Ecto neural progenitor cell (in vitro differentiated cells): Measurements from ENCODE around the gene ZNF429.
"Not testable (repeated sequence)": the region's sequence is repeated elsewhere in the genome, so short reads cannot be mapped to it uniquely, and the experiment has no call there.

Experiments
- DNase-seq: peaks from one replicate; pipeline ENCODE4 v3.0.0-alpha.2; 2018; ENCODE audit warnings: low spot score

ZNF429 gene

GRCh38 chr19:21519488-21519887, 14.1 kb downstream of the ZNF429 start:
- no peak for DNase-seq

- no peak for DNase-seq
Measured at GRCh38 chr19:21532904-21533303, 27.5 kb downstream of the ZNF429 start.

GRCh38 chr19:21536741-21537290, 31.4 kb downstream of the ZNF429 start:
- not testable (repeated sequence) for DNase-seq

GRCh38 chr19:21559444-21559843, 54.0 kb downstream of the ZNF429 start:
- no peak for DNase-seq

- DNase-seq, result no peak
Measured at GRCh38 chr19:21564406-21564805, 59.0 kb downstream of the ZNF429 start.

GRCh38 chr19:21566073-21566472, 60.7 kb downstream of the ZNF429 start:
- DNase-seq, result no peak

GRCh38 chr19:21567806-21568205, 62.4 kb downstream of the ZNF429 start:
- not testable (repeated sequence) for DNase-seq

GRCh38 chr19:21568816-21569493, 63.6 kb downstream of the ZNF429 start:
- DNase-seq, result no peak

- no peak for DNase-seq
Measured at GRCh38 chr19:21569494-21569865, 64.1 kb downstream of the ZNF429 start.

GRCh38 chr19:21571316-21571715, 65.9 kb downstream of the ZNF429 start:
- no peak for DNase-seq

- no peak for DNase-seq
Measured at GRCh38 chr19:21574607-21575006, 69.2 kb downstream of the ZNF429 start.

- DNase-seq, result no peak
Measured at GRCh38 chr19:21576481-21576880, 71.1 kb downstream of the ZNF429 start.

- no peak for DNase-seq
Measured at GRCh38 chr19:21580101-21580500, 74.7 kb downstream of the ZNF429 start.

- no peak for DNase-seq
Measured at GRCh38 chr19:21580818-21581217, 75.4 kb downstream of the ZNF429 start.

GRCh38 chr19:21581646-21582240, 76.3 kb downstream of the ZNF429 start:
- DNase-seq, result no peak

- no peak for DNase-seq
Measured at GRCh38 chr19:21584537-21584936, 79.1 kb downstream of the ZNF429 start.

GRCh38 chr19:21585281-21585890, 80.0 kb downstream of the ZNF429 start:
- DNase-seq, result no peak

- DNase-seq, result peak; percentile 49
Measured at GRCh38 chr19:21586311-21587116, 81.1 kb downstream of the ZNF429 start.

GRCh38 chr19:21587117-21587461, 81.7 kb downstream of the ZNF429 start:
- no peak for DNase-seq

GRCh38 chr19:21587549-21587948, 82.1 kb downstream of the ZNF429 start:
- DNase-seq, result no peak

- no peak for DNase-seq
Measured at GRCh38 chr19:21588065-21588601, 82.7 kb downstream of the ZNF429 start.

GRCh38 chr19:21590867-21591266, 85.5 kb downstream of the ZNF429 start:
- no peak for DNase-seq
